Measurements from ENCODE around the gene FRMD8.

FRMD8 gene

DNA sequence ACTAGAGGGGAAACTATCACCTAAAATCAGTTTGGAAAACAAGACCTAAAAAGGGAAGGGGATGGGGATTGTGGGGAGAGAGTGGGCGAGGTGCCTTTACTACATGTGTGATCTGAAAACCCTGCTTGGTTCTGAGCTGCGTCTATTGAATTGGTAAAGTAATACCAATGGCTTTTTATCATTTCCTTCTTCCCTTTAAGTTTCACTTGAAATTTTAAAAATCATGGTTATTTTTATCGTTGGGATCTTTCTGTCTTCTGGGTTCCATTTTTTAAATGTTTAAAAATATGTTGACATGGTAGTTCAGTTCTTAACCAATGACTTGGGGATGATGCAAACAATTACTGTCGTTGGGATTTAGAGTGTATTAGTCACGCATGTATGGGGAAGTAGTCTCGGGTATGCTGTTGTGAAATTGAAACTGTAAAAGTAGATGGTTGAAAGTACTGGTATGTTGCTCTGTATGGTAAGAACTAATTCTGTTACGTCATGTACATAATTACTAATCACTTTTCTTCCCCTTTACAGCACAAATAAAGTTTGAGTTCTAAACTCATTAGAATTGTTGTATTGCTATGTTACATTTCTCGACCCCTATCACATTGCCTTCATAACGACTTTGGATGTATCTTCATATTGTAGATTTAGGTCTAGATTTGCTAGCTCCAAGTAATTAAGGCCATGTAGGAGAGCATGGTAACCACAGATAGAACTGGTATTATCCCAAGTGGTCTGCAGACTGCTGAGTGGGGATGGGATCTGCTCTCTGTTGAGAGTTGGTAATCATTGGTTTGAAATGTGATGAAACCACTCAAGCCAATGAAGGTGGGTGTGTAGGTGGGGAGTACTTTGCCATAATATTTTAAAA is 39.8 kb downstream of the FRMD8 start:
- no peak for DNase-seq

GRCh38 chr11:65426839-65427690 is 40.6 kb downstream of the FRMD8 start:
- DNase-seq = no peak

DNA sequence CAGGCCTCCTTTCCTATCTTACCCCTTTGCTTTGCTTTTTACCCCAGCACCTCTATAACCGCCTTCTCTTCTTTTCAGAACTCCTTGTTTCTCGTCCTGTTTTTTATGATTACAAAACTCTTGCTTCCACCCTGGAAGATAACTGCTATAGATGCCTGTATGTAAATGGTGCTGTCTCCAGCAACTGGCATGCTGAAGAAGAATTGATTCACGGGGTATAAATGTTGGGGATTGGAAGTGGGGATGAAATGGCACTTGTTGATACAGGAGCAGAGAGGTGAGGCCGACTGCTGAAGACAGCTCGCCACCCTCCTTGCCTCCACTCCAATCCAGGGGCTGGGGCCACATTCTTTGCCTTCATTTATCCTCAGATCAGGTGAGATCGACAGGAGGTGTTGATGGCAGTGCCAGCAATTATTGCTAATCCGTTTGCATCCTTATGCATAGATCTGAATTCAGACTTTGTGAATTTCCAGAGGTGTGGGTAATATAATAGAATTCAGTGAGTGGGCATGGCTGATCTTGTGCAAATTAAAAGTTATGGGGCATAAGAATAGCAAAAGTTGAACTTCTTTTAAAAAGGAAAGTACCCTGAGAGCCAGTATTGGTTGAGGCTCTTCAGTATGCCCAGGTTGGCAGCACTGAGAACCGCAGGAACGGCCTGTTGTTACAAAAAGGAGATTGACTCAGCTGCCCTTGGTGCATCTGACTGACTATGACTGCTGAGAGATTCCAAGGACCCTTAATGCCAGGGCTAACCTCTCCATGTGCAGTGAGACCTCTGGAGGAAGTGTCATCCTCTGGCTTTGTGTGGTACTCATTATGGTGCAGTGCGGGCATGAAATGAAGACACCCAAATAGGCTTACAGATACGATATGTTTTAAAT is 41.5 kb downstream of the FRMD8 start:
- no peak for DNase-seq

DNA sequence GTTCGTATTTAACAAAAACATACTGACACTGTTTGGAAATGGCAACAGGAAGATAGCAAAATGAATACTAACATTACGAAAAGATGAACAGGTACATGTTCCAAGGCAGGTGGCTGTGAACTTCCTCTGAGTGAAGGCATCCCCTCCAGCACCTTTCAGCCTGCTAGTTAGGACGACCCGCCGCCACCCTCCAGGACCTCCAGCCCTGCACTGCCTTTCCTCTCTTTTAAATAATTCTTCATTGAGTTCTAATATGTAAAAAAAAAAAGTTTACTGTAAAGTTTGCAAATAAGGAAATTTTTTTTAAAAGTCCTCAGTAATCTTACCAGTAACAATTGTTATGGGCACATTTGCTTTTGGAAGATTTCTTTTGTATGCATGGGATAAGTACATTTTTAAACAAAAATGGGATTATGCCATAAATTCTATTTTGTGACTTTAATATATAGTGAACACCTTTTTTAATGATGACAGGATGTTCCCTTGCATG is 42.2 kb downstream of the FRMD8 start:
- DNase-seq = no peak

GRCh38 chr11:65429068-65429681 is 42.7 kb downstream of the FRMD8 start:
- DNase-seq = no peak

GRCh38 chr11:65429724-65430405 is 43.4 kb downstream of the FRMD8 start:
- DNase-seq = no peak

- DNase-seq = no peak
These were observed 44.2 kb downstream of the FRMD8 start for GRCh38 chr11:65430406-65431217.

- DNase-seq = no peak
These were observed 45.1 kb downstream of the FRMD8 start for GRCh38 chr11:65431451-65432099.

DNA sequence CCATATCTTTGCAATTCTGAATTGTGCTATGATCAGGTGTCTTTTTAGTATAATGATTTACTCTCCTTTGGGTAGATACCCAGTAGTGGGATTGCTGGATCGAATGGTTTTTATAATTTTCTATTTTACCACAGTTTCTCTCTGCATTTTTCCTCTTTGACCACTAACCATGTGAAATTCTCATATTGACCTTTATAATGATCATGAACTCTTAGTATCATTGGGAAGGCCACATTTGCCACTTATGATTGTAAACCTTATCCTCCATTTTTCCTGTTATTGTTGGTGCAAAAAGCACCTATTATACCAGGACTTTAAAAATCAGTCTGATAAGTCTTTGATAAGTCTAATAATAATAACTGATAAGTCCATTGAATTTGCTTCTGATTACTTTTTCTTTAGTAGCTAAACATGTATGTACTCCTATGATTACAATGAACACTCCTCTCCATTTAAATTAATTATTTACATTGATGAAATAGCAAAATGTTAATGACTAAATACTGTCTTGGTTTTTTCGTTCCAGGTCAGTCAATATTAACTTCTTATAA is 45.7 kb downstream of the FRMD8 start:
- no peak for DNase-seq

GRCh38 chr11:65432686-65433582 is 46.5 kb downstream of the FRMD8 start:
- DNase-seq = no peak

- no peak for DNase-seq
These were observed 47.2 kb downstream of the FRMD8 start for GRCh38 chr11:65433657-65434056.

- no peak for DNase-seq
These were observed 47.7 kb downstream of the FRMD8 start for GRCh38 chr11:65434057-65434666.

DNA sequence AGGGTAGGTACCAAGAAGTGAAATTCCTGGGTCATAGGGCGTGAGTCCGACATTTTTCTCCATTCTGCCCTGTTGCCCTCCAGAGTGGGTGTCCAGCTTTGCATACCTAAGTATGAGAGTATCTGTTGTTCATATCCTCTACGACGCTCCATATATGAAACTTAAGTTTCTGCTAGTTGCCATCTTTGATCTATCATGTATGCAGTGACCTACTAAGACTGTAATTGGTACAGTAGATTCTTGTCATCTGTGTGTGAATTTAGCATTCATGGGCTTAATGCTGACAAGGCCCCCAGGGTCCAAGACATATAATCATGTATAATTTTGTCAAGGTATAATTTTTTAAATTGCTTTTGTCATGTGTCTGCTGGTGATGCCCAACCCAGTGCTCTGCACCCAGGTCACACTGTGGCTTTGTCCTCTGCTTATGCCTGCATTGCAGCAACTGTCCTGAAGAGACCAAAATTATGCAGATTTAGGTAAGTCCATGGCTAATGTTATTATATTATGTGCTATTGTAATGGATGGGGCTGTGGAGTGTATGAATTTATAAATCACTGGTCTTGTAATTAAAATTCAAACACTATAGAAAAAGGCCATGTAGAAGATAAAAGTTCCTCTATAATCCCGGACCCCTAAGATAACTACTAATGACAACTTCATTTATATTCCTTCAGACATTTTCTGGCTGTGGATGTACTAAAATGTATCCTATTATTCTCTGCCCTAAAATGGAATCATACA is 48.4 kb downstream of the FRMD8 start:
- no peak for DNase-seq

- DNase-seq = no peak
These were observed 49.0 kb downstream of the FRMD8 start for GRCh38 chr11:65435411-65435931.

- DNase-seq = no peak
These were observed 49.6 kb downstream of the FRMD8 start for GRCh38 chr11:65435981-65436411.

GRCh38 chr11:65436412-65437032 is 50.1 kb downstream of the FRMD8 start:
- DNase-seq = no peak

All from NCI-H774 (cell line).